NCI-H1417 treated with DMSO at 0.1 percent for 48 hours (cell line): Measurements from ENCODE around the gene EFS.
"Not testable (repeated sequence)": the region's sequence is repeated elsewhere in the genome, so short reads cannot be mapped to it uniquely, and the experiment has no call there.

ENCODE experiments used
- DNase-seq: peaks from one replicate; lab custom pipeline; 2025; lab: John Stamatoyannopoulos, UW

The EFS gene

DNA sequence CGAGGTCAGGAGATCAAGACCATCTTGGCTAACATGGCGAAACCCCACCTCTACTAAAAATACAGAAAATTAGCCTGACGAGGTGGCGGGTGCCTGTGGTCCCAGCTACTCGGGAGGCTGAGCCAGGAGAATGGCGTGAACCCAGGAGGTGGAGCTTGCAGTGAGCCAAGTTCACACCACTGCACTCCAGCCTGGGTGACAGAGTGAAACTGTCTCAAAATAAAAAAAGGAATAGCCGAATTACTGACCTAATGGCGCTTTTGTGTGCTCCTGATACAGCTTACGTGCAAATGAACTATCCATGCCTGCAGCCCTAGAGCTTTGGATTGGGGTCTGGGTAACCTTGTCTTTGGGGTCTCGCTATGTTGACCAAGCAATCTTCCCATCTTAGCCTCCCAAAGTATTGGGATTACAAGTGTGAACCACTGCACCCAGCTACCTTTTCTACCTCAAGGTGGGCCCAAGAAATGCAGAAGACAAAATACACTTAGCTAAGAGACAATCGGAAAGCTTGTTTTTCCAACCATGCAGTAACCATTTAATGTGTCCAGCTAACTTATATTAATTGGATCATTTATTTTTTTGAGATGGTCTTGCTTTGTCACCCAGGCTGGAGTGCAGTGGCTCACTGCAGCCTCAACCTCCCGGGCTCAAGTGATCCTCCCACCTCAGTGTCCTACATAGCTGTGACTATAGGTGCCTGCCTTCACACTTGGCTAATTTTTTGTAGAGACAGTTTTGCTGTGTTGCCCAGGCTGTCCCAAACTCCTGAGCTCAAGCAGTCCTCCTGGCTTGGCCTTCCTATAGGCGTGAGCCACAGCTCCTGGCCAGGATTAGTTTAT, 38.3 kb downstream of the EFS start:
- no peak for DNase-seq

DNA sequence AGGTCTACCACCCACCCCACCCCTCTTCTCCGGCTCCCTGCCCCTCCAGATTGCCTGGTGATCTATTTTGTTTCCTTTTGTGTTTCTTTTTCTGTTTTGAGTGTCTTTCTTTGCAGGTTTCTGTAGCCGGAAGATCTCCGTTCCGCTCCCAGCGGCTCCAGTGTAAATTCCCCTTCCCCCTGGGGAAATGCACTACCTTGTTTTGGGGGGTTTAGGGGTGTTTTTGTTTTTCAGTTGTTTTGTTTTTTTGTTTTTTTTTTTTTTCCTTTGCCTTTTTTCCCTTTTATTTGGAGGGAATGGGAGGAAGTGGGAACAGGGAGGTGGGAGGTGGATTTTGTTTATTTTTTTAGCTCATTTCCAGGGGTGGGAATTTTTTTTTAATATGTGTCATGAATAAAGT, 39.2 kb downstream of the EFS start:
- not testable (repeated sequence) for DNase-seq

DNA sequence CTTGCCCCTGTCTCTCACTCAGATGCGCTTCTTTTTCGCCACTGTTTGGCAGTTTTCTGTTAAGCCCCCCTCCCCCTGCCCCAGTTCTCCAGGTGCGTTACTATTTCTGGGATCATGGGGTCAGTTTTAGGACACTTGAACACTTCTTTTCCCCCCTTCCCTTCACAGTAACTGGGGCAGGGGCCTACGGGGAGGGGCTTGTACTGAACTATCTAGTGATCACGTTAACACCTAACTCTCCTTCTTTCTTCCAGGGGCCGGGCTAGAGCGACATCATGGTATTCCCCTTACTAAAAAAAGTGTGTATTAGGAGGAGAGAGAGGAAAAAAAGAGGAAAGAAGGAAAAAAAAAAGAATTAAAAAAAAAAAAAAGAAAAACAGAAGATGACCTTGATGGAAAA, 40.0 kb downstream of the EFS start:
- DNase-seq = no peak

DNA sequence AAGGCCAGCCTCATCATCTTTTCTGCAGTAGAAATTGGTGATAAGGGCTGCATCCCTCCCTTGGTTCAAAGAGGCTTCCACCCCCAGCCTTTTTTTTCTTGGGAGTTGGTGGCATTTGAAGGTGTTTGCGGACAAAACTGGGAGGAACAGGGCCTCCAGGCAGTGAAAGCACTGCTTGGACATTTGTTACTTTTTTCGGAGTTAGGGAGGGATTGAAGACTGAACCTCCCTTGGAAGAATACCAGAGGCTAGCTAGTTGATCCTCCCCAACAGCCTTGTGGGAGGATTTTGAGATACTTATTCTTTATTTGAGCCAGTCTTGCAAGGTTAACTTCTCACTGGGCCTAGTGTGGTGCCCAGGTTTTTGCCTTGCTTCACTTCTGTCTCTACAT, 40.5 kb downstream of the EFS start:
- DNase-seq = no peak

DNA sequence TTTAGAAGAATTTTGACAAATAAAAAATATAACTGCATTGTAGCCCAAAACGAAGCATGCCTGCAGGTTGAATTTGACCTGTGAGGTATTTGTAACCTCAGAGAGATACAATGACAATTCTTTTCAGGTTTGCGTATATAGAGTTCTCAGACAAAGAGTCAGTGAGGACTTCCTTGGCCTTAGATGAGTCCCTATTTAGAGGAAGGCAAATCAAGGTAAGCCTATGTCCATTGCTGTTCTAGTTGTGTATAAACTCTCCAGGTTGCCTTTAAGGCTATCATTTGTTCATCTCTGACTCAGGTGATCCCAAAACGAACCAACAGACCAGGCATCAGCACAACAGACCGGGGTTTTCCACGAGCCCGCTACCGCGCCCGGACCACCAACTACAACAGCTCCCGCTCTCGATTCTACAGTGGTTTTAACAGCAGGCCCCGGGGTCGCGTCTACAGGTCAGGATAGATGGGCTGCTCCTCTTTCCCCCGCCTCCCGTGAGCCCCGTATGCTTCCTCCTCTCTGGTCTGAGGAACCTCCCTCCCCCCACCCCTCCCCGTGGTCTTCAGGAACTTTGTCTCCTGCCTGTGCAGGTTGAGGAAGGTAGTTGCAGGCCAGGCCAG, 41.0 kb downstream of the EFS start:
- no peak for DNase-seq

DNA sequence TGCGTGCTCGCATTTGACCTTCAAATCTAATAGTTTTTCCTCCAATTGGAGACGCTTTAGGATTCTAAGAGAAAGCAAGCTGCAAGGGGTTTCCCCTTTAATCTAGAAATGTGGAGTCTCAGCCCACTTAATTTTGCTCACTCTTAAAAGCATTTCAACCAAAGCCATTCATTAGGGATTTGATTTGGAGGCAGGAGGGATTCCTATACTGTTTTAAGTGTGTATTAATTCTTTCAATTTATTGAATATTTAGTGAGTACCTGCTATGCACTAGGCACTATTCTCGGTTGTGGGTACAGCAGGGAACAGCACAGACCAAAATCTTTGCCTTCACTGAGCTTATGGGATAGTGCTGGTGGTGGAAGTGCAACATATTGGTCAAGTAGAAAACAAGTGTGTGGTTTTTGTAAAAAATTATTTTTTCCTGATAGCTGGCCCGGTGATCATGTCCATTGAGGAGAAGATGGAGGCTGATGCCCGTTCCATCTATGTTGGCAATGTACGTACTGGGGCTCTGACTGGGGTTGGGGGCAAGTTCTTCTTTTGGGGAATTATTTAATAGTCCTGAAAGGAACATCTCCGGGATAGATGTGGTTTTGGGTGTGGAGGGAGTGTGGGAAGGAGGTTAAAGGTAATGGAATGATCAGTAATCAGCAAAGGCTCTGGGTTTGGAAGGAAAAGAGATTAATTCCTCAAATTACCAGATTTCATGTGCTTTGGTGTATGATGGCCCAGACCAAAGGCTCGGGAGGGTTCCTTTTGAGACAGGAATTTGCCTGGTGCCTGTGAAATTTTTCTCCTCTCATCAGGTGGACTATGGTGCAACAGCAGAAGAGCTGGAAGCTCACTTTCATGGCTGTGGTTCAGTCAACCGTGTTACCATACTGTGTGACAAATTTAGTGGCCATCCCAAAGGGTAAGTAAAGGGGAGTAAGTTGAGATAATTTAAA, 42.1 kb downstream of the EFS start:
- DNase-seq = no peak

DNA sequence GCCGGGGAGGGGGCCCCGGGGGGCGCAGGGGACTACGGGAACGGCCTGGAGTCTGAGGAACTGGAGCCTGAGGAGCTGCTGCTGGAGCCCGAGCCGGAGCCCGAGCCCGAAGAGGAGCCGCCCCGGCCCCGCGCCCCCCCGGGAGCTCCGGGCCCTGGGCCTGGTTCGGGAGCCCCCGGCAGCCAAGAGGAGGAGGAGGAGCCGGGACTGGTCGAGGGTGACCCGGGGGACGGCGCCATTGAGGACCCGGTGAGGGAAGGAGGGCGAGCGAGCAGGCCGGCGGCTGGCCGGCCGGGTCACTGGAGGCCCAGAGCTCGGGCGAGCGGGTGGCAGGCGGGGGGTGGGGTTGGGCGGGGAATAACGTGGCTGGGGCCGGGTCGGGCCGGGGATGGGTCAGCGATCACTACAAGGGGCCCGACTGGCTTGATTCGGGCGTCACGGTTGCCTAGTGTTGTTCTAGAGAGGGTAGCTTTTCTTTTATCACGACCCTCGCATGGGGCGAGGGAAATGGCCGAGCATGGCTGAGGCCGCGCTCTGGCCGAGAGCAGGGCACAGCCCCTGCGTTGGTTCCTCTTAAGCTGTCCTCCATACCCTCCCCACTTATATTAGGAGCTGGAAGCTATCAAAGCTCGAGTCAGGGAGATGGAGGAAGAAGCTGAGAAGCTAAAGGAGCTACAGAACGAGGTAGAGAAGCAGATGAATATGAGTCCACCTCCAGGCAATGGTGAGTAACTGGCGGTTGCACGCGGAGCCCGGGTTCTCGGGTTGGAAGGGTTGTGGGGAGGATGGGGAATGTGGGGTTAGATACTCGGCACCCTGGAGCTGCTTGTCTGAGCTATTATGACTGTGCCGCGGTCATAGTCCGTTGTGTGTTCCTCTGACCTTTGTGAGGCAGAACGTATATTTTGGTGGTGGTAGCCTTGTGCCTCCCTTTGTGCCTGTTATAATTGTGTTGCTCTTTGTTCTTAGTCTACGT, 43.1 kb downstream of the EFS start:
- DNase-seq = no peak

DNA sequence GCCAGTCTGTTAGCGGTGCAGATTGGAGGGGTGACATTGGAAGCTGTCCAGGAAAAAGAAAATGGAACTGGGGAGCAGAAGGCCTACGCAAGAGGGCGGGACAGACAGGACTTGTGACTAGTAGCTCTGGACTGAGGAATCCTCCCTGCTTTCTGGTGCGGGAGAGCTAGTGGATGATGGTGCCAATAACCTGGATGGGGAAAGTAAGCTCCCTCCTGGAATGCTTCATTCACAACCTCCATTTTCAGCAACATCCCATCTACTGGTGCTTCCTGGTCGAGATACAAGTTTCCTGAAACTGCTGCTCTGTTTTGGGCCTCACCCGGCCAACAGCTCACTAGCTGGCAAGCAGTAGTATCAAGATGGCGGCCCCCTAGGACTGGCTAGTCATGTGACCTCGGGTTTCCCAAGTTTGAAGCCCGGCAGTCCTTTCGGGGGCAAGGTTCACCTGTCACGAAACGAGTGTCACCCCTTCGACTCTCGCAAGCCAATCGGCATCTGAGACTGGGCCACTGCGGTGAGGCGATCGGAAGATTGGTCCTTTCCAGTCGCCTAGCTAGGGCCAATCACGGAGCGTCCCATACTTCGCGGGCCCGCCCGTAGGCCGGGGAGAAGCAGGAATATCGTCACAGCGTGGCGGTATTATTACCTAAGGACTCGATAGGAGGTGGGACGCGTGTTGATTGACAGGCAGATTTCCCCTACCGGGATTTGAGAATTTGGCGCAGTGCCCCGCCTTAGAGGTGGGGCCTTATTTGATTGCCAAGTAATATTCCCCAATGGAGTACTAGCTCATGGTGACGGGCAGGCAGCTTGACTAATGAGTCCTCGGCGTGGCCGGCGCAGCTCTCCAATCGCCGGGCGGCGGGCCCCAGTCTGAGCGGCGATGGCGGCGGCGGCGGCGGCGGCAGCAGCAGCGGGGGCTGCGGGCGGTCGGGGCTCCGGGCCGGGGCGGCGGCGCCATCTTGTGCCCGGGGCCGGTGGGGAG, 44.1 kb downstream of the EFS start, which contains the start of gene PABPN1:
Gene PABPN1, plus strand, starts transcription at position 874 of the 988 bp plus-strand sequence. Its CDS starts 13 bp downstream, at position 887.
- peak; percentile 99 for DNase-seq

DNA sequence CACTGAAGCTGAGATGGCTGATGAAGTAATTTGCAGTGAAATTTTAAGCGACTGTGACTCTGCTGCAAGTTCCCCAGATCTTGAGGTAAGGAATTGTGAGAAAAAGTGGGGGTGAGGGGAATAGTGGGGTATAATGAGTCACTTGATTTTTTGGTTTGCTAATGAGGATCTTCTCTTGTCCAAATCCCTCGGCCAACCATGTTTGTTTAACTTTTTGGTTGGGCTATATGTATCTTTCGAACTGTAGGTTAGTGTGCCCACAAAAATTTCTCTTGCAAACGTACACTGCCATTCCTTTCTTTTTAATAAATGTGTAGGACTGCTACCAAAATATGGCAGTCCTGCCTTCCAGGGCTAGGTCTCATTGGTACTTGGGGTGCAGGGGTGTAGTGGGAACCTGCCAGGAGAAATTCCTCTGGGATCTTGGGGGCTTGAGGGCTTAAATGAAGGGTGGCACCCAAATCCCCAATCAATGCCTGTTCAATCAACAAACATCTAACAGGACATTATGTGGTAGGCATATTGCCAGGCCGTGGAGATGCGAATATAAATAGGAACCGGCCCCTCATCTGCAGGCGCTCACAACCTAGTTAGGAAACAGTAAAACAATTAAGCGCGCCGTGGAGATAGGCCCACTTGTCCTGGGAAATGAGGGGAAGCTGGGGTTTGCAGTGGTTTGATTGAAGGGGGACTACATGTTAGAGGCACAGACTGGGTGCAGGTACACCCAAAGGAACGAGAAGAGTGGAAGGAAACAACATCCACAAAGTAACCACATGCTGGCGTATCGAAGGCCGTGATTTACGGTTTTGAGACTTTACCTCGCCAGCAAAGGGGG, 45.0 kb downstream of the EFS start:
- no peak for DNase-seq

DNA sequence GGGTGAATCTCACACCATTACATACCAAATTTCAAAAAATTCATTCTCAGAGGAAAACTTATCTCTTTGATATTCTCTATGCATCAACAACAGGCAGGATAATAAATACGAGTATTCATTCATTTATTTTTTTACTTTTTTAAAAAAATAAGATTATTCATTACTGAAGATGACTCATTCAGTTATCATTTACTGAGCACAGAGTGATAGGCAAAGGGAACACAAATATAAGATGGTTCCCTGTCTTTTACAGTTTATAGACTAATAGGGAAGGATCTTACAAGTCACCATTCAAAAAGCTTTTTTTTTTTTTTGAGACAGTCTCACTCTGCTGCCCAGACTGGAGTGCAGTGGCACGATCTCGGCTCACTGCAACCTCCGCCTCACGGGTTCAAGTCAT, 48.7 kb downstream of the EFS start:
- DNase-seq = no peak

DNA sequence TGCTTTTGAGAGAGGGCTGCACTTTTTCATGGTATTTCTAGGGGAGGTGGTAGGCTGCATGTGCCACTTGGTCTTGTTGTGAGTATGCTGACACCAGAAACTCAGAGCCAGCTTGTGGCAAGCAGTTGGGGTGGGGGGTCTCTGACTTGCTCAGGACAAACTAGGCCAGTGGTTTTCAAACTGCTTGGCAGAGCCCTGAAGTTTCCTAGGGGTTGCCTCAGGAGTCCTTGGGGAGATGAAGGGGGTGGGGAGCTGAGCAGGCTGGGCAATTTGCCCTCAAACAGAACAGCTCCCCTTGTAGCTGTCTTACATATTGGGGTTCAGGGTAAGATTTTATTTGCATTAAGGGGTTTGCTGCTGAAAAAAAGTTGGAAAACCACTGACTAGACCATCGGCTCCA, 54.4 kb downstream of the EFS start:
- no peak for DNase-seq

DNA sequence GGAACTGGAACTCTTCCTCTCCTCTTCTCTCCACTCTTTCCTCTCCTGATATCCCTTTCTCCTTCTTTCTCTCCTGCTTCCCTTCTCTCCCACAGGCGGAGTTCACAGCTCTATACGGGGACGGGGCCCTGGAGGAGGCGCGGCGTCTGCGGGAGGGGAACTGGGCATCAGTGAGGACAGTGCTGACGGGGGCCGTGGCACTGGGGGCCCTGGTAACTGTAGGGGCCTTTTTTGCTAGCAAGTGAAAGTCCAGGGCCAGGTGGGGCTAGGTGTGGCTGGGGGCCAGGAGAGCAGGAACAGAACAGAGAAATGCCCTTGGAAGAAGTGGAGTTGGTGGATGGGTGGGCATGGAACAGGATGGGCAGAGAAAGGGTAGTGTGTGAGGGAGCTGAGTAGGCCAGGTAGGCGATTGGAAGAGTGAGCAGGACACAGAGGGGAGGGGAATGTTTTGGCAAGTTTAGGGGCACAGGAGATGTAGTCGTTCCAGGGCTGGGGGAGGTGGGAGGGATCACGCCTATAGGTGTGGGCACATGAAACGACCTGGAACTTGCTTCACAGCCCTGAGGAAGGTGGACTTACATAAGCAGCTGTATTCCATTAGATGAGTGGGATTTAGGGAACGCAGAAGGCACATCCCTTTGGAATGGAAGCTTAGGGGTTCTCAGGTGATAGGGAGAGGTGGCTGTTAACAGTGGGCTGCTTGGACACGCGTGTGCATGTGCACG, 56.1 kb downstream of the EFS start:
- DNase-seq = no peak

DNA sequence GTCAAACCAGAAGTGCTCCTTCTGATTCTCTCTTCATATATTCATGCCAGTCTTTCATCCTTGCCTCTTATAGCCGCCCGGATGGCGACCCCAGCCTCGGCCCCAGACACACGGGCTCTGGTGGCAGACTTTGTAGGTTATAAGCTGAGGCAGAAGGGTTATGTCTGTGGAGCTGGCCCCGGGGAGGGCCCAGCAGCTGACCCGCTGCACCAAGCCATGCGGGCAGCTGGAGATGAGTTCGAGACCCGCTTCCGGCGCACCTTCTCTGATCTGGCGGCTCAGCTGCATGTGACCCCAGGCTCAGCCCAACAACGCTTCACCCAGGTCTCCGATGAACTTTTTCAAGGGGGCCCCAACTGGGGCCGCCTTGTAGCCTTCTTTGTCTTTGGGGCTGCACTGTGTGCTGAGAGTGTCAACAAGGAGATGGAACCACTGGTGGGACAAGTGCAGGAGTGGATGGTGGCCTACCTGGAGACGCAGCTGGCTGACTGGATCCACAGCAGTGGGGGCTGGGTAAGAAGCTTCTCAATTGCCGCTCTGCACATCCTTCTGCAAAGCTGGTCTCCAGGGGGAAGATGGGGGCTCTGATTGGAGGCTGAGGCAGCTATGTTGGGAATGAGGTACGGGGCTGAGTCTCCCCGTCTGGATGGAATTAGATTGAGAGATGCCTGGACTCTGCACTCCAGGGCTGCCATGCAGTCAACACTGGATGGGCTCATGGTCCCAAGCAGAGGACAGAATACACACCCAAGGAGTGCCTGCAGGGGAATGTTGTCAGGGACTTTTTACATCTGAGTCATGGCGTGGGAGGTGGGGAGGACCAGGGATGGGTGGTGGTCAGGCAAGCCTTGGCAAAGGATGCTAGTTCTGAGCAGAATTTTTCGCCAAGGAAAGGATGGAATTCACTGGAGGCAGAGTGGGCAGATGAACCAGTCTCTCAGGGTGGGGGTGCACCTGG, 57.0 kb downstream of the EFS start:
- DNase-seq = no peak

DNA sequence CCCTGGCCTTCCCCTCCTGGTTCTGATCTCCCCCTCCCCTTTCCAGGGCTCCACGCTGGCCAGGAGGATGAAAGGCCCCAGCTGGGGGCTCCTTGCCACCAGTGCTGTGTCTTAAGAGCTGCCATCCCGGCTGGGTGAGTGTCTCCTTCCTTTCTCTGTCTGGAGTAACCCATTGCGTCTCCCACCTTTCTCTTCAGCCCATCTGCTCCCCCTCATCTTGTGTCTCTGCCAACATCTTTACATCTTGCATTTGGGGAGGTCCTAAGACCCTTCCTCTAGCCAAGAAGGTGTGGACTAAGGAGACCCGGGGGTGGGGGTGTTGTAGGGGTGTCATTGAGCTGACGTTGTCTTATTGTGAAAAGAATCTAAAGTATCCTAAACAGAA, 57.8 kb downstream of the EFS start:
- DNase-seq = no peak

DNA sequence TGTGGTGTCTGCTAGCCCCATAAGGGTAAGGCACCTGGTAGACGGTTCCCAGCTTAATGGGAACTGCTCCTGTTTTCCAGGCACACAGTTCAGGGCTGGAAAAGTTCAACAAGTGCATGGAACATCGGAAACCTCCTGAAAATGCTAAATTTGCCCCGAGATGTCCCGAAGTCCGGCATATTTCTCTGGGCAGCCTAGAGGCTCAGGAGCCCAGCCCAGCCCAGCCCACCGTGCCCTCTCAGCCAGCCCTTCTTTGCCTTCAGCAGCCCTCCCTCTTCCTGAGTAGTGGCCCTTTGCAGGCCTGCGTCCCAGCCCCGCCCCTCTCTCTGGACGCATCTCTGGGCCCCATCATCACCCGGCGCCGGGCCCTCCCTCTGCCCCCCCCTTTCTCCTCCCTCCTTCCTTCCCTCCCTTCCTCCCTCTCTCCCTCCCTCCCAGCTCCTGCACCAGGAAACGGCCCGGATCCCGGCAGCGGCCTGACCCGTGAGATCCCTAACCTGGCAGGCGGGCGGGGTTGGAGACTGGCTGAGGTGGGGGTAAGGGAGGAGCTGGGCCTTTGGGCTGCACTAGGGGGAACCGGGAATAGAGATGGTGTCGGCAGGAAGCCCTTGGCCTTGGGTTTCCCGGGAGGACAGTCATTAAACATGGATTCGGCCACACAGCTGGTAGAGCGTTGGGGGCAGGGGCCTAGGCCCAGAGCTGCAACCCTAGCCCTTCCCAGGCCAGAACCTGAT, 58.4 kb downstream of the EFS start, which contains the start of gene BCL2L2:
Gene BCL2L2, plus strand, starts transcription at position 422 of the 734 bp plus-strand sequence. CDS start 935 bp downstream, outside the sequence.
- DNase-seq = peak; percentile 26
